NCI-H2171 treated with DMSO at 0.1 percent for 48 hours (cell line): ENCODE data around the gene SH3RF1.

Experiments used
- DNase-seq: peaks from one replicate; lab custom pipeline; 2025; lab: John Stamatoyannopoulos, UW

The SH3RF1 gene

GRCh38 chr4:169275180-169275579 is 4.4 kb upstream of the SH3RF1 start:
- no peak for DNase-seq

GRCh38 chr4:169274033-169274432 is 3.3 kb upstream of the SH3RF1 start:
- no peak for DNase-seq

GRCh38 chr4:169272265-169272886 is 1.6 kb upstream of the SH3RF1 start:
- DNase-seq = no peak

GRCh38 chr4:169271692-169272007 is 894 bp upstream of the SH3RF1 start:
- DNase-seq = no peak

GRCh38 chr4:169269916-169270809 is 593 bp downstream of the SH3RF1 start:
- DNase-seq = peak; percentile 53

- no peak for DNase-seq
These were observed 1.6 kb downstream of the SH3RF1 start for GRCh38 chr4:169268951-169269760.

GRCh38 chr4:169267070-169267469 is 3.7 kb downstream of the SH3RF1 start:
- no peak for DNase-seq

- DNase-seq = no peak
These were observed 4.1 kb downstream of the SH3RF1 start for GRCh38 chr4:169266661-169267060.

GRCh38 chr4:169266081-169266480 is 4.7 kb downstream of the SH3RF1 start:
- no peak for DNase-seq

GRCh38 chr4:169263791-169264392 is 6.9 kb downstream of the SH3RF1 start:
- no peak for DNase-seq

- no peak for DNase-seq
These were observed 10.4 kb downstream of the SH3RF1 start for GRCh38 chr4:169260217-169260866.

- peak; percentile 60 for DNase-seq
These were observed 11.5 kb downstream of the SH3RF1 start for GRCh38 chr4:169259271-169259670.

GRCh38 chr4:169258141-169258540 is 12.6 kb downstream of the SH3RF1 start:
- DNase-seq = peak; percentile 76

GRCh38 chr4:169256856-169257761 is 13.6 kb downstream of the SH3RF1 start:
- no peak for DNase-seq

GRCh38 chr4:169256101-169256612 is 14.6 kb downstream of the SH3RF1 start:
- no peak for DNase-seq

- DNase-seq = no peak
These were observed 16.2 kb downstream of the SH3RF1 start for GRCh38 chr4:169254546-169254983.

- DNase-seq = peak; percentile 19
These were observed 16.9 kb downstream of the SH3RF1 start for GRCh38 chr4:169253904-169254303.

GRCh38 chr4:169253113-169253671 is 17.6 kb downstream of the SH3RF1 start:
- peak; percentile 67 for DNase-seq

GRCh38 chr4:169252339-169253112 is 18.2 kb downstream of the SH3RF1 start:
- DNase-seq = peak; percentile 7
